ENCODE data around the gene WDR46.

Gene WDR46

DNA sequence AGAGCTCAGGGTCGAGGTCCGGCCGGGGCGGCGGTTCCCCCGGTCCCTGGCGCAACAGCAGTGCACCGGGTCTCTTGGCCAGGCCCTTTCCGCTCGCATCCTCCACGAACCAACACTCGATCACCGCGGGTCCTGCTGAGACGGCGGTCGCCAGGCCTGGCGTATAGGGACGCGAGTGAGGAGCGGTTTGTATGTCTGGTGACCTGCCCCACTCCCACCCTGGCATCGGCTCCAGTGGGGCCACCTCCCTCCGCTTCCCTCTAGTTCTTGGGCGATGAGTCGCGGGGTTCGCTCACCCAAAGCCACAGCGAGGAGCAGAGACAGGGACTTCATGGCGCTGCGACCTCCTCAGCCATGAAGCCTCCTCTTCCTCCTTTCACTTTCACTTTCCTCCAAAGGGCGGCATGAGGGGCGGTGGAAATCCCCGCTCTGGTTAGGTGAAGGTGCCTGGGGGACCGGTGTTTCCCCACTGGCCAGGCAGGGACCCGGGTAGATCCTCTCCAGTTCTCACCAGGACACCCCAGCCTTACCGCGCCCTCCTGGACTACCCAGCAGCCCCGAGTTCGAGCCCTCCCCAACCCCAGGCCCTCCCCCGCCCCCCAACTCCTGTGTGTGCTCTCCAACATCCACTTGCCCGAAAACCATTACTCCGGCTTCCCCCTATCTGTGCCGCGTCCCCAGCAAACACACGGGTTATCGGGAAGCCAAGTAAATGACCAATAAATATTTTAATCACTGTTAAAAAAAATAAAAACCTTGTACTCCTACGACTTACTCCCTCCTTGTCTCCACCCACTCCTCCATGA lies 24.9 kb upstream of the WDR46 start, which contains the start of gene TAPBP:
Gene TAPBP (minus strand): TSS at position 370 of the 806 bp plus-strand sequence. CDS start 37 bp downstream, at position 333.
- DNase-seq: no peak

DNA sequence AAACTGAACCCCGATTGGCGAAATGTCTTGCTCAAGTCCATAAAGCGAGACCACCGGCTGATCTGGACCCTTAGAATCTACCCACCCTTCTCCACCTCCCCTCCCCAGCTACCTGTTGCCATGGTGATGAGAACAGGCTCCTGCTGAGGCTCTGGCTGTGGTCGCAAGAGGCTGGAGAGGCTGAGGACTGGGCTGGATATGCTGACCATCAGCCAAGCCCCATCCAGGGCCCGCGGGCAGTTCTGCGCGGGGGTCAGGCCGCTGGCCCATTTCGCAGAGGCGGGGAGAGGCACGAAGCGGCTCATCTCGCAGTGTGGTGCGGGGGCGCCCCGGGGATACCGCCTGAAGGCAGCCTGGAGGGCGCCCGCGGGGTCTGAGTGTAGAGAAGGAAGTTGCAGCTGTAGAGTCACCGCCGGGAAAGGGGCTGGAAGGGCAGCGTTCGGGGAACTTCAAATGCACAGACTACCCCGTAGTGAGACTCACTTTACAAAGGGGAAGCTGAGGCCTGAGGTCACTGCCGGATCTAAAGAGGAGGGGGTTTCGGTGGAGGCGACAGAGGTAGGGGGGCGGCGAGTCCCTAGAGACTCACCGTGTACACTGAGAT lies 24.2 kb upstream of the WDR46 start:
- DNase-seq: no peak

DNA sequence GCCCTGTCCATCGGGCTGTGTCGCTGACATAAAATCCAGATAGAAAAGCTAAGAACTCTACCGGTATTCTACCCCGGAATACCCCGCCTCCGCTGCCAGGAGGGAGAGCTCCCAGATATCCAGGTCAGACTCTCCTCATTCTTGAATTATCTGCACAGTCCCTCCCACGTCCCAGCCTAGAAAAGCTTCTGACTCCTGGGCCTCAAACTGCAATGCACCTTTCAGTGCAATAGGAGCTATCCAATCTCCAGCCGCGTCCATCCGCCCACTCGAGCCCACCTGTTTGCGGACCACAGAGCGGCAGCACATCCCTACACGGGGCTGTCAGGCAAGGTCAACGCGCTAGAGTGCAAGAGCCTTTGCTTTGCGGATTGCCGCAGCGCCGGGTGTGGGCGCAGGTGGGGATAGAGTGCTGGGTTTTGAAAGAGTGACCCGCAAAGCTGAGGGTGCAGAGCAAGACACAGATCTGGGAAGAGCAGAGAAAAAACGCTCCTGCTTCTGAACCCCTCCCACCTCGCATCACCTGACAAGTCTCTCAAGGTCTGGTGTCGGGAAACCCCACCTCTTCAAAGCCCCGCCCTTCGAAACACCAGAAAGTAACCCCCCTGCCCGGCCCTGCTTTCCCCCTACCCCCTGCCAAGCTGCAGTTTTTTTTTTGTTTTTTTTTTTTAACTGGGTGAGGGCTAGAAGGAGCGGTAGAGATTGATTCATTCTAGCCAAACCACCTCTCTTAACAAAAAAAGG lies 23.5 kb upstream of the WDR46 start:
- peak; percentile 73 for DNase-seq

DNA sequence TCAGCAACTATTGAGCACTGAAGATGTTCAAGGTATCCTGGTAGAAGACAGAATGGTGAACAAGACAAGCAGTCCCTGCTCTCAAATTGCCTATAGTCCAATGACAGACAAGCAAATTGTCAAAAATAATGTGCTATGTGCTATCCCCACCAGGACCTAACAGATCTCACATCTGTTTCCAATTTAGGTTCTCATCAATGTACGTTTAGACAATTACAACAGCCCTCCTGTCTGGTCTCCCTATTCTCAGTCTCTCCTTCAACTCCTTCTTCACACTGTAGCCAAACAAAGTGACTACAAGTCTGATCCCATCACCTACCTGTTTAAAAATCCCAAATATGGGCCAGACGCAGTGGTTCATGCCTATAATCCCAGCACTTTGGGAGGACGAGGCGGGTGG lies 17.3 kb upstream of the WDR46 start:
- no peak for DNase-seq

DNA sequence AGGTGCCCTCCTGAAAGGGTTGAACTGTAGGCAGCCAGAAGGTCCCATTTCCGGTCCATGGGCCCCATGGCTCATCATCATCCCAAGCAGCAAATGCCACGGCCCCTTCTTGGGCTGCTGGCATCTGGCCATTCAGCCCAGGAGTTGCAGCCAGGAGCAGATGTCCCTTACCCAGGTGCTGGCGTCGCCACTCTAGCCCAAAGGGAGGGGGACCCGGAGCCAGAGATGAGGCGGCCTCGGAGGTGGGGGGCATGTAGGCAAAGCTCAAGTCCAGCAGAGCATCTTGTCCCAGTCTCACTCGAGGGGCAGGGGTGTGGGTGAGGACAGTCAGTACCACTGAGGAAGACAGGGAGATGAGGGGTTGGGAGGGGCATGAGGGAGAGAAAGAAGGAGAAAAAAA lies 16.0 kb upstream of the WDR46 start:
- no peak for DNase-seq

DNA sequence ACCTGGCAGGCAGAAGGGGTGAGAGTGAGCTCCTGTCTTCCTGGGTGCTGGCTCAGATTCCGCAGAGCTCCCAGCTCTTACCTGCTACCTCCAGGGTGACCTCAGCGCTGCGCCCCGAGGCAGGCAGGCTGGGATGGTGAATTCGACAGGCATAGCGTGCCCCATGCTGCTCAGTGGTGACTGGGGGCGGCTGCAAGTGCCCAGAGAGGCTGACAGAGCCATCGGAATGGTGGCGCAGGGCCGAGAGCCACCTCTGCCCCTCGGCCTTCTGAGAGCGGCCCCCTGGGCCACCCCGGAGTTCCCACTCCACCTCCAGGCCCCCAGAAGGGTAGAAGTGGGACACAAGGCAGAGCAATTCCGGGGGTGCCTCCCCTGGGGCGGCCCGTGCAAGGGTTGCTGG lies 15.2 kb upstream of the WDR46 start:
- DNase-seq: no peak

DNA sequence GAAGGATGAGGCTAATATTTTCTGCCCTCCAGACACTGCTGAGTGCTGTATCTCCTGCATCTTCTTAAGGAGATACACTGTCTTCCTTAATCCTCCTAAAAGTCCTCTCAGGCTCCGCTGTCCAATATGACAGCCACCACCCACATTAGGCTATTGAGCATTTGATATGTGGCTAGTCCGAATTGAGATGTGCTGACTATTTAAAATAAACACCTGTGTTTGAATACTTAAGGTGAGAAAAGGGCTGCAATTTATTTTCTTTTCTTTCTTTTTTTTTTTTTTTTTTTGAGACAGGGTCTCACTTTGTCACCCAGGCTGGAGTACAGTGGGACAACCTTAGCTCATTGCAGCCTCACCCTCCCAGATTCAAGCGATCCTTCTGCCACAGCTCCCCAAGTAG lies 12.8 kb upstream of the WDR46 start:
- no peak for DNase-seq

DNA sequence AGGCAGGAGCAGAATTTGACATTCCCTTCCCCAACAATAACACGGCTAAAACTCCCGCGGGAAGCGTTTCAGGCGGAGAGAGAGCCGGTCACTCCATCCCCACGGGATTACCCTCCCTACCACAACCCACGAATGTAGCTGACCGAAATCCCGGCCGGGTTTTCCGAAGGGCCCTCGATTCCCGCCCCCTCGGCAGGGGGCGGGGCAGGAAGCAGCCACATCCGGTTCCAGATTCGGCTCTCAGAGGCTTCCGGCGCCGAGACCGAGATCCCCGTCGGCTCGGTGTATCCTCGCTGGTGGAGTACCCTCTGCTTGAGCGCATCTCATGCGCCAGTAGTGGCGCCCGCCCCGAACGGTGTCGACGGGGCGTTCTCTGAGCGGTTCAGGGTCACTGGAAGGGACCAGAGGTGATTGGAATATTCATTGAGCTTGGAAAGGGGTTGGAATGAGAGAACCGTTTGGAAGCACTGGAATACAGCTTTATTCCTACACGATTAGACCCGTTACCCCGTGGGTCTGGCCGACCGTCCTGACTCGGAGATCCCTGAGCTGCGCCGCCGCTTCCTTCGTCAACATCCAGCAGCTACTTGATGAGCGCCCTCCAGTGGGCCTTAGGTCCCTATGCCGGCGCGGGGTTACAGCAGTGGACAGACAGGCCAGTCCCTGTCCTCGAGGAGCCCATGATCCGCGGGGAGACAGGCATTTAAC lies 10.4 kb upstream of the WDR46 start:
- peak; percentile 77 for DNase-seq

DNA sequence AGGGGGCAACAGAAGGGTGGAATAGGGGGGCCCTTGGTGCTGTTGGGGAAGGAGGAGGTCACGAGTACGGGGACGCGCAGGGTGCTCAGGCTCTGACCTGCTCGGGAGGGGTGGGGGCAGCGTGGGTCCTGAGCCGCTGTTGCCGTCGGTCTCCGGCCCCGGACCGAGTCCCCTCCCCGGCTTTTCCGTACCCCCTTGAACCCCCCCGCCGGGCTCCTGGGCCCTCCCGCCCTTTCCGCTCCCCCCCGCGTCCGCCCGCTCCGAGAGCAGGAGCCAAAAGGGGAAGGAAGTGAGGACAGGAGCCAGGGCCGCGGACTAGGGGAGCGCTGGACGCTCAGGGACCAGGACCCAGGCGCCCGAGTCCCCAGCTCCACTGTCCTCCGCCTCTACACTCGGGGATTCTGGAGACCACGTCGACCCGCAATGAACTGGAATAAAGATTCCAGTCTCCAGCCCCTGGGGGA lies 9.8 kb upstream of the WDR46 start, which contains the start of gene RGL2:
Gene RGL2 (minus strand): TSS at position 170 of the 464 bp plus-strand sequence. CDS start 332 bp downstream, outside the sequence.
- DNase-seq: no peak

DNA sequence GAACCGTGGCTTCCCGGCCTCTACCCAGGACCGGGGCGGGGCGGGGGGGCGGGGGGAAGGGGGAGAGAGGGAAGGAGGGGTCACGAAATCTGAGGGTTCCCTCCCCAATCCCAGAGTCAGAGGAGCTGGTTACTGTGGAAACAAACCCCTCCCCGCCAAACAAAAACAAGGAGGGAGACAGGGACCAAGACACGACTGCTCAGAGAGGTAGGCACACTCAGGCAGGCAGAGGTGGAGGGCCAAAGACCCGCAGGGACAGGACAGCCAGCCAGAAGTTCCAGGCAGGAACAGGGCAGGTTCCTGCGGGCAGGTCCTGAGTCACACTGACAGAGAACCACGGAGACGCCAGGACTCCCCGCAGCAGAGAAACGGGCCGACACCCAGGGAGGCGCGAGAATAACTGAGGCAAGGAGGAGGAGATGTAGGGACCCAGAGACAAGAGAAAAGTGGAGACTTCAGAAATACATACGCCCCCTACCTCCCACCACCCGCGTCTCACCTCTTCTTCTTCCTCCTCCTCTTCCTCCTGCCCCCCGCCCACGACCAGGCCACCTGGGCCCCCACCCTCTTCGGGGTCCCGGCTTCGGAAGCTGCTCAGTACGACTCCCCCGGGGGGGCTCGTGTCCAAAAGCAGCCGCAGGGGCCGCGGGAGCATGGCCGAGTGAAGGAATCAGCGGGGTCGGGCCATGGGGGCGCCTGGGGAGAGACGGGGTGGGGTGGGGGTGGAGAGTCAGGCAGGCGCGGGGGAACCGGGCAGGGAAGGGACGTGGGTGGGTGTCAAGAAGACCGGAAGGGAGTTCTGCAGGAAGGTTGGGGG lies 9.1 kb upstream of the WDR46 start:
- DNase-seq: no peak

DNA sequence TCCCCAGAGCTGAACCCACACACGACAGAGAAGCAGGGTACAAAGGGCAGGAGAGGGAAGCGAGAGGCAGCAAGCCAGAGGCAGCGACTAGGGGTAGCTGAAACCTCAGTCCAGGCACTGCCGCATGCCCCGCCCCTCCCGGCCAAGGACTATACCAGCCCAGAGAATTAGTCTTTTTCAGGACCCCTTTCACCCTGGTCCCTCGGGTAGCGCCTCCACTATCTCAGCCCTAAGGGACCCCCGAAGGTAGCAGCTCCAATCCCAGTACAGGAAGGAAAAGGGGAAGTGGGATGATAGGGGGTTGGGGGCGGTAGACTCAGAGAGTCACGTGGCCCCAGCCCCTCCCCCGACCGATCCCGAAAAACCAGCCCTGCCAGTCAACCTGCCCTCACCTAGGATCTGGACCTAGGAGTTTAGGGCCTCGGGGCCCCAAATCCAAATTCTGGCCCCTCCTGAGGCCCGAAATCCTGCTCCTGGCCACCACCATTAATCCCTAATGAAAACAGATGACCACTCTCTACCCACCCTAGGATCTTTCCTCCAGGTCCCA lies 8.4 kb upstream of the WDR46 start:
- DNase-seq: no peak

DNA sequence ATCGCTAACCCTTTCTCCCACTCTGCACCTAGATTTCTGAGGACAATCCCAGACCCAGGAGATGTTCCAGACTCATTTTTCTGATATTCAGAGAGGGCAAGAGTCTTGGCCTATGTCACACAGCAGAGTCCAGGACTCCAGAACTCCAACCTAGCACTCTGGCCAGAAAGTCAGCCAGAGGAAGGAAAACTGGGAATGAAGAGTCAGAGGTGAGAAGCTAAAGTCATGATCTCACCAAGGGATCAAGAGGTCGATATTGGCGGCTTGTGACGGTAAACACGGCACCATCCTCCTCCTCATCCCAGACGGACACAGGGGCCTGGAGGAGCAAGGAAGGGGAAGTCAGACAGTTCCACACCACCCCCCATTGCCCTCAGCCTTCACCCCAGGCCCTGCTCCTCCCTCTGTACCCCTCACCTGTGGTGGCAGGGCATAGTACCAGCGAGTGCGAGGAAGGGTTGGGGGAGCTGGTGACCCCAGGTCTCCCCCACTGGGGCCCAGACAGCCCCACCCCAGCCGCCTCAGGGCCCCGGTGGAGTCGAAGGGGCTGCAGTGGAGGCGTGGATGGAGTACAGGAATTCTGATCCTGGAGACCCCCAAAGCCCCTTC lies 7.9 kb upstream of the WDR46 start:
- DNase-seq: no peak

DNA sequence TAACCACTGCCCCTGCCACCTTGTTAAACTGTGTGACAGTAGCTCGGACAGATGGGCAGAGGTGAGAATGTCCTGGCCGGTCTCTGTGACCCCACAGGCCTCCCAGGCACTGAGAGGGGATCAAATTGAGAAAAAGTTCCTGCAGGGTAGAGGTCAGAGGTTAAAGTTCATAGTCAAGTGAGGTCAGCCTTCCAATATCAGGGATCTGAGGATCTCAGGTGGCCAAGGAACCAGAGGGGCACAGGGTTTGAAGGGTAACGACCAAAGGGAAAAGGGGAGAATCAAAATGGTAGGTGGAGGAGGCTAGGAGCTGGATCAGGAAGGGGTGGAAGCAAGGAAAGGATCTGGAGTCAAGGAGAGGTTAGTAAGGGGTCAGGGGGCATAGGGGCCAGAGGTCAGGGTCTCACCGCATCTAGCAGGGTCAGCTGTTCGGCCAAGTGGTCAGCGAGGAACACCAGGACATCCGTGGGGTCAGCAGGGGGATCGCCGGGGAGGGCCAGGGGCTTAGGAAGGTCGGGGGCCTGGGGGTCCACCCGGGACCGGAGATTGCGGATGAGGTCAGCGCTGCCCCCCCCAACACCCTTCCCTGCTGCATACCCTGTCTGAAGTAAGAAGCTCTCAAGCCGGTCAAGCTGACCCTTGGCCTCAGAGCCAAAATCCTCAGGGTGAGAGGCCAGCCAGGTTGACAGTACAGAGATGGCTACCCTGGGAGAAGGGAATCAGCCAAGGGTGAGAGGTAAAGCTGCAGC lies 6.8 kb upstream of the WDR46 start:
- DNase-seq: no peak

DNA sequence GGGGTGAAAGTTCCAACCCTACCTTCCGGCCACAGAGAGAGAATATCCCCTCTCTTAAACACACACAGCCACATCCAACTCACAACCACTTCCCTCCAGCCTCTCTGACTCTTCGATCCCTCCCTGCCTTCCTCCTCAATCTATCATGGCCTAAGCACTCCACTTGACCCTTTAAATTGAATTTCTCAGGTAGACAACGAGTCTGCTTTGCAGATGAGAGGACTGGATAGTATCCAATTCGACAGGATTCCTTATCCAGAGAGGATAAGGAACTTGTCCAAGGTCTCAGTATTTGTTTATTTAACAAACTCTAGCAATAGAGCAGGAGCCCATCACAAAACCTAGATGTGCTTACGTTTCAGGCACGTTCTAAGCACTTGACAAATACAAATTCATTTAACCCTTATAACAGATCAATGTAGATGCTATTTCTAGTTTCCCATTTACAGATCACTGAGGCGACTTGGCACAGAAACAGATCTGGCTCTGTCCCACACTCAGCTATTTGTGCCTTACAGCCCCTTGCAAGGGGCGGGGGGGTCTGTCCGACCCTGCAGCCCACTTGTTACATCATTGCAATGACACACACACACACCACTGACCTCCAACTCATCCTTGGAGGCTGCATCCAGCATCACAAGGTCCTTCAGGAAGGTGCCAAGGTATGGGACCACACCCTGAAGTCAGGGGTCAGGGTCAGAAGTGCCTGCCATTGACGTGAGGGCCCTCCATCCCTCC lies 5.2 kb upstream of the WDR46 start:
- DNase-seq: no peak

DNA sequence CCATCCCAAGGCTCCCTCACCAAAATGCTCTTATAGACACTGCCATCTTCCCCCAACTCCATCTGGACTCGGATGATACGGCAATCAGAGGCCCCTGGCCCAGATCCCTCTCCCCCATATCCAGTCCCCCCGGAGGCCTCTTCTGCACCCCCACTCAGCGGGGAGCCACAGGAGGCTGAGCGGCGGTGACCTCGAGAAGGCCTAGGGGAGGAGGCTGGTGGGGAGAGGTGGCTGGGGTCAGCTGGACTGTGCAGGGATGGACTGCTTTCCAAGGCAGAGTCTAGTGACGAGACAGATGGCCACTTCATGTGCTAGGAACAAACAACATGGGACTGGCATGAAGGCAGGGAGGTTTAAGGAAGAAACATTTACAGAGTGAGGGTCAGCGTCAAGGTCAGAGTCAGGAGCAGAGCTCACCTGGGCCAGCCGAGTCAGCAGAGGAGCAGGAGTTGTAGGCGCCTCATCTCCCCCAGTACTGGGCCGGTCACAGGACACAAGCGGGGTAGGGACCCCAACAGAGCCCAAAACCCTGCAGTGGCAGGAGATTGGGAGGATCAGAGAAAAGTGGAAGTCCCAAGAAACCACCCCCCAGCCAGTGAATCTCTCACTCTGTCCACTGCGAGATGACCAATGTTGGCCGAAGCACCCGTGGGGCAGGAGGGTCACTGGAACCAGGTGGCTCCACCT lies 4.1 kb upstream of the WDR46 start:
- DNase-seq: no peak

DNA sequence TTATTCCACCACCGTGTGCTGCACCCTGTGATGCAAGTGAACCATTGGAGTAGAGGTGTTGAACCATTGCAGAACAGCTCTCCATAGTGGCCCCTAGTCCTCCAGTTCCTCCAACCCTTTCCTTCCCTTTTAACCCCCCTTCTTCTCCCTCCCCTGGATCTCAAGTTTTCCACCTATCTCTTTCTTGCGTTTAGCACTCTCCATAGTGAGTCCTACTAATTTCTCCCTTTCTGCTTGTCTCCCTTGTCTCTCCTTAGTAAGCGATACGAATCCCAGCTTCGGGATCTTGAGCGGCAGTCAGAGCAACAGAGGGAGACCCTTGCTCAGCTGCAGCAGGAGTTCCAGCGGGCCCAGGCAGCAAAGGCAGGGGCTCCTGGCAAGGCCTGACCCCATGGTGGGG lies 1.4 kb upstream of the WDR46 start:
- DNase-seq: no peak

DNA sequence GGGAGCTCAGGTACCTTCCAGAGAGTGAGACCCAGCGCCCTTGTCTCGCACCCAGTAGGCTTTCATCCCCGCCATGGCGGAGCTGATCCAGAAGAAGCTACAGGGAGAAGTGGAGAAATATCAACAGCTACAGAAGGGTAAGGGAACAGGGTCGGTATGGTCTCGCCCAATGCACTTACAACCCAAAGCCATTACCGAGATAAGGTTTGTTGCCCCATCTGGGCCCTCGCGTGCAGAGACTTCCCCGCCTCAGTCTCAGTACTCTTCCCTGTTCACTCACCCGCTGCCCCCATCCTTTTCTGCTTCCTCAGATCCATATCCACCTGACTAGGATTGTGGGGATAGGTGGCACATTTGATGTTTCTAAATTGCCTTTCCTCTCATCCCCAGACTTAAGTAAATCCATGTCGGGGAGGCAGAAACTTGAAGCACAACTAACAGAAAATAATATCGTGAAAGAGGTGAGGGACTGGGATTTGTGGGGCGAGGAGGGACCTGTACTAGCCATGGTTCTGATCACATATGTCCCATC lies 811 bp upstream of the WDR46 start:
- no peak for DNase-seq

DNA sequence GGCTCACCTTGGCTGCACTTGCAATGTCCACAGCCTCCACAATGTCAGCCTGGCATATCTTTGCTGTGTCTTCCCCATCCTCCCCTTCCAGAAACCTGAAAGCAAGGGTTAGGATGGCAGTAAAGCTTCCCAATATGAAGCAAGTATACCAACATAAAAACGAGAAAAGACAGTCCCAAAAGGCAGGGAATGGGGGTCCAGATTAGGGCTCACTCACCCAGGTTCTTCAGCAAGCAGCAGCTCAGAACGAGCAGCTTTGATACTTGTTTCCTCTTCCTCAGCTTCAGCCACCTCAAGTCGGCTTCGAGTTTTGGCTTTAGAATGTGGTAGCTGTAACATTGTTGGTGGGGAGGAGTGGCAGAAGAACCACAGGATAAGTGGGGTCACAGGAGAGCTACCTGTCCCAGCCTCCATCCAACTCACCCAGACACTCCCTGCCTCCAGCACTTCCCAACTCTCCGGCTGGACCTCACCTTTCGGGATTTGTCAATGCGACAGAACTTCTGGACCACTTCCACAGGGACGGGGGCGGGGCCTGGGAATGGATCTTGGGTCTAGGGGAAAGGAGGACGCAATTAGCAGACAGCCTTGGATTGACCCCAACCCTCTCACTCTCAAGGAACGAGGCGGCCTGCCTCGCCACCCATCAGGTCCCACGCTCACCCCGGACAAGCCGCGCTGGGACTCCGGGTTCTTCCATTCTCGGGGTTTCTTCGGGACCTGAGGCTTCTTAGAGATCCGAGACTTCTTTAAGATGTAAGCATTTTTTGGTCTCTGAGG lies 708 bp downstream of the WDR46 start:
- no peak for DNase-seq
